ENCODE measurements around the gene ATOH8.

Gene ATOH8

DNA sequence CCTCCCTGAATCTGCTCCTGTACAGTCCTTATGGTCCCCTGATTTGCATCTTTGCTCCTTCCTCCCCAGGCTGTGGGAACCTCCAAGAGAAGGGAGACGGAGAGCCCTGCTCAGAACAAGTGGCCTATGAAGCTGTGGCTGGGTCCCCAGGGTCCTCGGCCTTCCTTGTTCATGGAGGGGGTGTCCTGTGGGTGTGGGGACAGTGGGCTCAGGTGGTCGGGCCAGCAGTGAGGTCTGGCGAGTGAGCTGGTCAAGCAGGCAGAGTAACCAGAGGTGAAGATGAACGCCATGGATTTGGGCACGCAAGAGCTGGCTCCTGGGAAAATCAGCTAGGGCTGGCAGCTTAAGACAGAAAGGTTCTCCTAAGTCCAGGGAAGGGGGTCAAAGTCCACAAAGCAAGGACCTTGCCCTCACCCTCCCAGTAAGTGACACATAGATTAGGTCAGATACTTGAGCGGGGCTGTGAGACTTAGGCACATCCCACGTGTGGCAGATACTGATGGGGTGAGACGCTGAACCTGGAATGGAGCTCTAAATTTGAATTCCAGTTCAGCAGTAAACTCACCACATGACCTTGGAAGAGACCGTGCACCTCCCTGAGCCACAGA lies 34.8 kb upstream of the ATOH8 start:
- no peak for DNase-seq

DNA sequence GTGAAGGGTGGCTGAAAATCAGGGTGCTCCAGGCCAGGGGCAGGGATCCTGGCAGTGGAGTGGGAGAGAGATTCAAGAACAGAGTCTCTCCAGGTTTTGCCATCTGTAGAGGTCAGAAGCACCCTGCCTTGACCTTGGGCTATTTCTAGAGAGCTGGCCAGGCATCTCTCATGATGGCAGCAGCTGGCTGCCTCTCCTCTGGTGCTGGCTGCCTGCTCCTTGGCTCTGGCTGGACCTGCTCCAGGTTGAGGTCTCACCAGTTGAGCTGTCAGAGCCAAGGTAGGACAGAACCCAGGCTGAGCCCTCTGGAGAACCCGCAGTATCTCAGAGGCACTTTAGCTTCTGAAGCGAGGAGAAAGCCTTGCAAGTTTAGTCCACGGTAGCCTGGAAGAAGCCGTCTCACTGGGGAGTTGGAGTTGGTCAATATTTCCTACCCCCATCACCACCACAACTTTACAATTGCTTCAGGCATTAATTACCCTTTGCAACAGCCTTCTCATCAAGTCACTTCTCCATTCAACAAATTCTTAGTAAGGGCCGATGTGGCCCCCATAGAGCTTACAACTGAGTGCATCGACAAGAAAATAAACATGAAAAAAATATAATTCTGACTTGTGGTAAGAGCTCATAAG lies 34.1 kb upstream of the ATOH8 start:
- DNase-seq = no peak

DNA sequence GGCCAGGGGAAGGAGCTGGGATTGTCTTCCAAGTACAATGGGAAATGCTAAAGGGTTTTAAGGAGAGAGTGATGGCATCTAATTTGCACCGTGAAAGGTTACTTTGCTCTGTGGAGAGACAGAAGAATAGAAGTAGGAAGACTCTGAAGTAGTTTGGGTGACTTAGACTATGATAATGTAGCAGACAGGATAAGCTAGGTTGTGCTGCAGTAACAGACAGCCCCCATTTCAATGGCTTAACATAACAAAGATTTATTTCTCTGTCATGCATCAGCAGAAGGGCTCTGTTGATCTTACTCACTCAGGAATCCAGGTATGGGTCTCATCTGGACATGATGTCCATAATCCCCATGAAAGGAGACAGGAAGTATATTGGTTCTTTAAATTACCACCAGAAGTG lies 33.3 kb upstream of the ATOH8 start:
- no peak for DNase-seq

DNA sequence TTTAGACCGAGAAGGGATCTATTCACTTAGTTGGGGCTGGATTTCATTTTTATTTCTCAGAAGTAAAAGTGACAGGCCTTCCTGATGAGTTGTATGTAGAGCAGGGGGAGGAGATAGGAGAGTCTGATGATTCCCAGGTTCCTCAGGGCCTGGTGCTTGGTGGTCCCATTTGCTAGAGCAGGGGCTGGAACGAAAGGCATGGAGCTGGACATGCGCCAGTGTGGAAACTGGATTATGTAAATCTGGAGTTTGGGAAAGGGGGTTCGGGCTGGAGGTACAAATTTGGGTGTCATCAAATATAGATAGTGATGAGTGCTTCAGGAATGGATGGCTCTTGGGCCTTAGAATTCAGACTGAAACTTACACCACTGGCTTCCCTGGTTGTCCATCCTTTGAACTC lies 32.1 kb upstream of the ATOH8 start:
- DNase-seq = no peak

DNA sequence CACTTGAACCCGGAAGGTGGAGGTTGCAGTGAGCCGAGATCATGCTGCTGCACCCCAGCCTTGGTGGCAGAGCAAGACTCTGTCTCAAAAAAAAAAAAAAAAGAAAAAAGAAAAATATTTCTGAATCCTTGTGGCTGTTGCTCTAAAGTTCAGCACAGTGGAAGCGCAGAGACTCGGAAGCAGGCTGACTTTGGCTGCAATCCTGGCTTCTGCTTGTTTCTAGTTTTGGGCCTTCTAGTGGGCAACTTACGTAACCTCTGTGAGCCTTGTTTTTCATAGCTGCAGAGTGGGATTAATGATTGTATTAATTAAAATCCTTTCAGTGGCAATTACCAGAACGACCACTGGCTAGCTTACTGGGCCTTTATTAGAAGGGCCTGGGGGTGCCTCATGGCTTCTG lies 31.3 kb upstream of the ATOH8 start:
- no peak for DNase-seq

DNA sequence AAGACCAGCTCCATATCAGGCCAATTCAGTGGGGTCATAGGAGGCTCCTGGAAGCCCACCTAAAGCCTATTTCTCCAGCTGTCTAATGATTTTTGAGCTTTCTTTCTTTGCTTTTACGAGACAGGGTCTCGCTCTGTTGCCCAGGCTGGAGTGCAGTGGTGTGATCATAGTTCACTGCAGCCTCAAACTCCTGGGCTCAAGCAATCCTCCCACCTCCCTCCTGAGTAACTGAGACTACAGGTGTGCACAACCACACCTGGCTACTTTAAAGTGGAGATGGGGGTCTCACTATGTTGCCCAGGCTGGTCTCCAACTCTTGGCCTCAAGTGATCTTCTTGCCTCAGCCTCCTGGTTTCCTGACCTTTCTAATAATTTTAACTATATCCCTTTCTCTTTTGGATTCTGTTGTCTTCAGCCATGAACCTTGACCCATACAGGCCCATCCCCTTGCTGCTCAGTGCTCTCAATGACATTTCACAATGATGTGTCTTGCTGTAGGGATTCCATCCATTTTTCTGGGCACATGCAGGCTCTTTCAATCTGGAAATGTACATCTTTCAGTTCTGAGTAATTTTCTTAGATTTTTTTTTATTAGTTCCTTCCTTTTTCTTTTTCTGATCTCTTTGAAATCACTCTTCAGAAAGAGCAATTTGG lies 30.0 kb upstream of the ATOH8 start:
- DNase-seq = no peak

DNA sequence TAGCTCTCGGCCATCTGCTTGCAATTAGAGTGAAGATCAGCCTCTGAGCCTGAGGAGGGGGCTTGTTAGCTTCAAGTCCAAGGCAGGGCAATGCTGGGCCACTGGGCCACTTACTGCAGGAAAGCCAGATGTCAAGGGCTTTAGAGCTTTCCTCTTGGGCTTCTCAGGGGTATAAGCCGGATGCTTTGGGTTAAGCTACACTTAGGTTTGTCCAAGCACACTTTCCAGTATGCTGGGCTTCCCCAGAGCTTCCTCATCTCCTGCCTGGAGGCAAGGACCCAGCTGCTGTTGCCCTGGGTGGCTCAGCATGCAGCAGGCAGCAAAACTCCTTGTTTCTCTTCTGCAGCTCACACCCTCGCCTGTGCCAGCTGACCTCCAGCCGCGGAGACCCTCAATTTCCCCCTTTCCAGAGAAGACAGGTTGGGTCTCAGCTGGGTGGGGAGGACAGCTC lies 29.0 kb upstream of the ATOH8 start:
- no peak for DNase-seq

DNA sequence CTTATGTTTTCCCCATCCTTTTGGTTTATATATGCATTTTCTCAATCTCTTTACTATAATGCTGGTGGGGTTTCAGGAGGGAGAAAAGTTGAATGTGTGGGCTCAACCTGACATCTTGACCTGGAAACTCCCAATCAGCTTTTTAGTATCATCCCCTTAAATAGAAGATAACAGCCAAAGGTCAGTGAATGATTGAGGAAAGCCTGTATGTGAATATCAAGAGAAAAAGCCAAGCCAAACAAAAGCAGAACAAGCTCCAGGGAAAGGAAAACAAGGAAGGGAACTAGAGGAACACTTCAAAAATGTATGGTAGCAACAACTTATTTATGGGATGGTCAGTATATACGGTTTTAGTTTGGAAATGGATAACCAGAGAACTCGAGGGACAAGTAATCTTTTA lies 28.3 kb upstream of the ATOH8 start:
- no peak for DNase-seq

DNA sequence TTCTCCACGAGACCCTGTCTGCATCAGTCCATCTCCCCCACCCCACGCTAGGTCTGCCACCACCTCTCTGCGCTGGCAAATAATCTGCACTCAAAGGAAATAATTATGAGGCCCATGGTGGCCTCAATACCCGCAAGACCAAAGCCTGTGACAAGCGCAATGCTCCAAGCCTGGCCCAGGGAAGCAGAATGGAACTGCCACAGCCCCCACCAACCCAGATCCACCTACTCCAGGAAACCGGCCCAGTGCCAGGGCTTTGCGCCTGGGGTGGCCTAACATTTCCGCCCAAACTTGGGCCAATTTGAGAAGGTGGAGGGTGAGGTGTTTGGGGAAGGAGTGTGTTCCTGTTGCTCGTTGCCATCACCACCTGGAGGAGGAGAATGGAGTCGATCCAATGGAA lies 26.0 kb upstream of the ATOH8 start:
- no peak for DNase-seq

DNA sequence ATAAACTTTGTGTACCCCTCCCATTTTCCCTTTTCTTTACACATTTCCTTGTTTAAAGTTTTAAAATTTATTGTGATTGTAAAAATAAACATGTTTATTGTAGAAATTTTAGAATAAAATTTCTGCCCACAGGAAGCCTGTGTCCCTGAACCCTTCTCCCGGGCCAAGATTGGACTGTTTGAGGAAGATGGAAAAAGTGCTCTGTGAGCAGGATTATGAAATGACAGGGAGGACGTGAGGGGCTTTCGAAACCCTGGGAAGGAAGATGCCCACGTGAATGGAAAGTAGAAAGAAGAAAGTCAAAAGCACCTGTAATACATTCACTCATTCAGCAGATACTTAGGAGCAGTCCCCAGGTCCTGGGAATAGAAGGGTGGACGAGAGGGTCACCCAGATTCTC lies 25.4 kb upstream of the ATOH8 start:
- no peak for DNase-seq

DNA sequence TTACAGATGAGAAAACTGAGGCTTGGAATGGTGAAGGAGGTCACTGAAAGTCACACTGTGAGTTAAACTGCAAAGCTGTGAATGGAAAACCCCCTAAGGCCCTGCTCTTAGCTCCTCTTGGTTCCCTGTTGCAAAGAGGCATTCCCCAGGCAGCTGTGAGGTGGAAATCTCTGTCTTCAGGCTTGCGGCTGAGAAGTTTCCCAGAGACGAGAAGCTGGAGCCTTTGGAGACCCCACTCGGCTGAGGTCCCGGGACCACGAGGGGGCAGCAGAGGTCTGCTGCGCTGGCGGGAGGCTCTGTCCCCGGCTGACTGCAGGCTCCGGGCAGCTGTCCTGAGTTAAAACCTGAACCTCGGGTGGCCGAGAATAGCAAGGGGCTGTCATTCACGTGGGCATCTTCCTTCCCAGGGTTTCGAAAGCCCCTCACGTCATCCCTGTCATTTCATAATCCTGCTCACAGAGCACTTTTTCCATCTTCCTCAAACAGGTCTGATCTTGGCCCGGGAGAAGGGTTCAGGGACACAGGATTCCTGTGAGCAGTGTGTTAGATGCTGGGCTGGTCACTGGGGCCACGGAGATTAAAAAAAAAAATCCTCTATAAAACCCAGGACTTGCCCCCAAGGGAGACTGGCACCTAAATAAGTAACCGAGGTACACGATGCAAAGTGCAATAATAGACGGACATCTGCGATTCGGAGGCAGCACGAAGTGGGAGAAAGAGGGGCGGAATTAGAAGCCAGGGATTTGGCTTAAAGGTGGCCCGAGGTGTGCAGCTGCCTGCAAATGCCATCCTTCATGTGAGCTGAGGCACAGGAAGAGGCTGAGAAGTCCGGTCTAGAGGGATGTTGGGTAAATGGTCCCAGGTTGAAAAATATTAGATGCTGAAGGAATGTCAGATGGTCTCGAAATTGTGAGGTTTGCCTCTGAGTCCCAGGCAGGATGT lies 24.6 kb upstream of the ATOH8 start:
- DNase-seq = peak; percentile 59 to 73

DNA sequence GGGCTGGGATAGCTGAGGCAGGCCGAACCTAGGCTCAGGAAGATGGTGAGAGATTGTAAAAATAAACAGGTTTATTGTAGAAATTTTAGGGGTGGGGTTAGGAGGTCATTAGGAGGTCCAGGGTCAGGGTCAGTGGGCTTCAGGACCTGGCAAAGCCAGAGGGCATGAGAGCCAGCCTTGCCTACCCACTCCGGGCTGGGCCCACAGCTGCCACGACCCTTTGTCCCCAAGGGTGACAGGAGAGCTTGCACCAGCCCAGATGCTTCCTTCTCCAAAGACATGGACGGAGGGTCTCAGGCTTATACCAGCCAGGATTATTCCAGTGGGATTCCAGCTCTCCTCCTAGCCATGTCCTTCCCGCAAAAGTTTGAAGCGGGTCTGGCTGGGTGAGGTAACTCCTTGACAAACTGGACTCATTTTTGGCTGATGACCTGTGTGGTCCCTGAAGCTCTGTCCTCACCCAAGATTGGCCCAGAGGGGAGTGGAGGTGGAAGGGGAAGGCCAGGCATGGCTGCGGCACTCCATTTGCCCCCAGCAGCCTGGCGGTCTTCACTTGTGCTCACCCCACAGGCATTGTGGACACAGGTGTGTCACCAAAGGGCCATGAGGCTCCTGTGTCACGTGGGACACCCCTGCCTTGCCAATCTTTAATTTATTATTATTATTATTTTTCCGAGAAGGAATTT lies 23.8 kb upstream of the ATOH8 start:
- no peak for DNase-seq

DNA sequence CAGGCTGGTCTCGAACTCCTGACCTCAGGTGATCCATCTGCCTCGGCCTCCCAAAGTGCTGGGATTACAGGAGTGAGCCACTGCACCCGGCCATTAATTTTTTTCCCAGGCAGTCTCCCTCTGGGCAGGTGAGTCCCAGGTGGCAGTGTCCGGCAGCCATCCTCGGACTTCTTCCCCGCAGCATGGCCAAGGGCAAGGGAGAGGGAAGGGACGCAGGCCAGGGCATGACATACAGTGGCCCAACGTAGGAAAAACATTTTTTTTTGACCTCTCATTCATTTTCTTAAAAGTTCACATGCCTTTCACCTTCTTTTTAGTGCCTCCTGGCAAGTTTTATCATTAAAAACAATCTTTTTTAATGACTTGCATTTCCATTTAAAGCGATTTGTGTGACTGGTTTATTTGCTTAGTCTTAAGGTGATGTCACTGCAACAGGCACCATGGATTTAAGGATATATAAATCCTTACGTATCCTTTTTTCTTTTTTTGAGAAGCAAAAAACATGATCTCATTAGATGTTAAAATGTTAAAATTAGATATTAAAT lies 23.0 kb upstream of the ATOH8 start:
- no peak for DNase-seq

DNA sequence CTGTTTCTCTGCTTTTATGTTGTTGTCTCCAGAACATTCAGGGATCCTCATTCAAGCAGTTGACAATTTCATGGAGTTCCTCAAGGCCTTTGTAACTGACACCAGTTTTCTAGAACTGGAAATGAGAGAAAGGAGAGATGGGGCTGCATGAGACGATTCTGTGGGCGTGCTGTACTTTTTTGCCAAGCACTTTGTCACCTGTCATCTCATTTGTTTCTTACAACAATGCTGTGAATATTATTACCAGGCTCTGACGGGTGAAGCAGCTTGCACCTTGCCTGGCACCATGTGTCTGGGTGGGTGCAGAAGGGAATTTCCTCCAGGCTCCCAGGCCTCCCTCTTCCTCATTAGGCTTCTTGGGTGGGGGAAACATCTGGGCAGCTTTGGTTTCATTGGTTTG lies 22.2 kb upstream of the ATOH8 start:
- DNase-seq = no peak

DNA sequence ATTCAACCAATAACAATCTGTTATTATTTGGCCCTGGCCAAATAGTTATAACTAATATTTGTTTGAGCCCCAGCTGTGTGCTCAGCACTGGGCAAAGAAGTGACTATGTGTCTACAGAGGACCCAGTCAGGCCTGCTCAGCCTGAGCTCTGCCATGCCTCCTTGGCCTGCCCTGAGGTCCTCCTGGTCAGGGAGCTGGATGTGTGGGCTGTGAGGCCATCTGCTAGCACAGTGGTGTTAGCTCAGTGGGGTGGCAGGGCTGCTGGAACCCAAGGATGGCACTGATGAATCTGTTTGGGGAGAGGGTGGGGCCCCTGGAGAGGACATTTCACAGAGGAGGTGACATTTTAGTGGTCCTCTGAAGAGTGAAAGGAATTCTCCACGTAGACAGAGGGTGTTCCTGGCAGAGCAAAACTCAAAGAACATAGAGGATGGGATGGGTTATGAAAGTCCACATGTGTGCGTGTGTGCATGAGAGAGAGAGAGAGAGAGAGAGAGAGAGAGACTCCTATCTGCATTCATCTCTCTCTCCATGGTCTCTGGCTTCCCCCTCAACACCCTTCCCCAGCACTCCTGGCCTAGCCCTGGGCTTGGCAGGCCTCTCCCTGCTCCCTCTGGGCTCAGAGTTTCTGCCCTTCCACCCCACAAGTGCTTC lies 21.2 kb upstream of the ATOH8 start:
- no peak for DNase-seq

DNA sequence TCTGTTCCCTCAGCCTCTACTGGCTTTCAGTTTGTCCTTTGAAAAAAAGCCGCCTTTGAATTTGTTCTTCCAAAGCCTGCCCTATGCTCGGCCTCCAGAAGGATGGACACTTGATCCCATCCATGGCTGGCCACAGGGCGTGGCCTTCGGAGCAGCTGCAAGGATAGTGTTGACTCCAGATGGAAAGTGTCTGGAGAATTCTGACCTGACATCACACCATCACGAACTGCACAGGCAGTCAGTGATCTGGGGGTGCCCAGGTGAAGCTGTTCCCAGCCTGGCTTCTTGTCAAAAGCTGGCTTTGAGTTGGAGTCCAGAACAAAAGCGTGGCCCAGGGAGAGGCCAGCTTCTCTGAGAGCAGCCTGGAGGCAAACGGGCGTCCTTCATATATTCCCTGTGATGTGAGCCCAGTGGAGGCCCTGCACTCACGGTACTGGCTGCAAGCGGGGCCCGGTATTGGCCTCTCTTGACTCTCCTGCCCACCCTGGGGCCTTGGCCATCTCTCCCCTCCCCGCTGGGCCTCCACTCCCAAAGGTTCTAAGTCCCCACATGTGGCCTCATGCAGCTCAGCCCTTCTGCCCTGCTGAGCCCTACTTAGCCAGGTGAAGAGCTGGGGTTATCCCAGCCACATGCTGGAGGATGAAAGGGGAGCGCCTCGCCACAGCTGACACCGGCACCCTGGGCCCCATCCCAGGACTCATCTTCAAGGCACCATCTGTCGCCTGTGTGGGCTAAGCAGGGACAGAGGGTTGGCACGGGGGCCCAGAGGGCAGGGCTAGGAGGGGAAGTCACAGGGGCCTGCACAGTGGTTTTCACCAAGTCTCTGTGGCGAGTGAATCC lies 20.4 kb upstream of the ATOH8 start:
- DNase-seq = no peak

DNA sequence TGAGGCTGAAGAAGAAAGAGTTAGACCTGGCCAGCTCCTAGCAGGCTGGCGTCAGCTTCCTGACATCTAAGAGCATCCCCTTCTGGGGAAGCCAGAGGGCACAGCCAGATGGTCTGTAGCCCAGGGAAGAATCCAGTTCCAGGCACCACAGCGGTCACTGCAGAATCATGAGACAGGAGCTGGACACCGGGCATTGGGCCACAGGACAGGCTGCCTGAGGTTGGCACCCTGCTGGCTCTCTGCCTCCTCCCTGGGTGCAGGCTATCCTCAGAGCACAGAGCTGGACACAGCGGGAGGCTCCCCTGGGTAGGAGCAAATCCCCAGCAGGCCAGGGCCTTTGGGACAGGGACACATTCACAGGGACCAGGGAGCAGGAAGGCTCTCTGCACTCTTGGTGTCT lies 19.8 kb upstream of the ATOH8 start:
- DNase-seq = no peak

DNA sequence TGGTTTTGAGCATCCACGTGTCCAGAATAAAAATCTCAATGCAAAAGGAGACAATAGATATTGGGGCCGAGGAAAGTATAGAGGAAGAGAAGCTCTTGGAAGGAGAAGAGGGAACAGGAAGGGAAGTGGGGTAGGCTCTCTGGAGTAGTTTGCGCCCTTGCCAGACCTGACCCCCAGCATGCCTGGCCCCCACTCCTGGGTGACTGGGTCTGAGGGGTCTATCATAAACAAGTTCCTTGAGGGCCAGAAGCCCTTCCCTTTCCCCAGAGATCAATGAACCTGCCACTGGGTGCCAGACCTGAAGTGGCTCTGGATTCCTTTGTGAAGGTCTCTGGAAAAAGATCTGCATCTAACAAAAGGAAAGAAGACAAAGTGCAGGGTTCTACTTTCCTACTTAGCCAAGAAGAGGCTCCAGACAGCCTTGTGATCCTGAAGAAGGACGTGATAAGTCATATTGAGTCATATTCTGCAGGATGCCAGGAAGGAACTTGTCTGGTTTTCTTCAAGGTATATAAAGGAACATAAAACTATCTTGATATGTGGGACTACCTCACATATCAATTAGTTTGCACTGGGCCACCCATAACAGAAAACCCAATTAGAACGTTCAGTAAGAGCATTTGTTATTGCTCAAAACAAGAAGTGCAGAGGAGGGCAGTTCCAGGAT lies 18.7 kb upstream of the ATOH8 start:
- DNase-seq = no peak

DNA sequence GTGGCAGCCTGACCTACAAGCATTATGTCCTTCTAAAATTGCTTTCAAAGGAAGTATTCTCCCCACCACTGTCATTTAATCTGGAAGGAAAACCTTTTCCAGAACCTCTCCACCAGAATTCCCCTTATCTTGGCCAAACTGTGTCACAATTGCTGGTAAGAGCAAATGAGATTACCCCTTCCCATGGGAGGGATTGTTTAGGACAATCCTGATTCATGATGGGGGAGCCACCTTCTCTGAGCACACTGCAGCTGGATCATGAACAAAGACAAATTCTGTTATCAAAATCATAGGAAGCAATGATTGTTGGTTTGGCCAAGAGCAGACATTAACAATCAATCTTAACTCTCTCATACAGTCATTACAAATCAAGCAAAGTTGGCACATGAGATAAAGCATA lies 18.1 kb upstream of the ATOH8 start:
- no peak for DNase-seq

Measured in CD4-positive, alpha-beta T cell treated with Interleukin-4 for 1 hour (primary cell).